NCI-H2196 treated with DMSO at 0.1 percent for 48 hours (cell line): ENCODE measurements around the gene THEM4.
"Not testable (repeated sequence)": the region's sequence is repeated elsewhere in the genome, so short reads cannot be mapped to it uniquely, and the experiment has no call there.

ENCODE experiments used
- DNase-seq: peaks from one replicate; lab custom pipeline; 2025; ENCODE audit not compliant: unreplicated experiment; lab: John Stamatoyannopoulos, UW

Gene THEM4

DNA sequence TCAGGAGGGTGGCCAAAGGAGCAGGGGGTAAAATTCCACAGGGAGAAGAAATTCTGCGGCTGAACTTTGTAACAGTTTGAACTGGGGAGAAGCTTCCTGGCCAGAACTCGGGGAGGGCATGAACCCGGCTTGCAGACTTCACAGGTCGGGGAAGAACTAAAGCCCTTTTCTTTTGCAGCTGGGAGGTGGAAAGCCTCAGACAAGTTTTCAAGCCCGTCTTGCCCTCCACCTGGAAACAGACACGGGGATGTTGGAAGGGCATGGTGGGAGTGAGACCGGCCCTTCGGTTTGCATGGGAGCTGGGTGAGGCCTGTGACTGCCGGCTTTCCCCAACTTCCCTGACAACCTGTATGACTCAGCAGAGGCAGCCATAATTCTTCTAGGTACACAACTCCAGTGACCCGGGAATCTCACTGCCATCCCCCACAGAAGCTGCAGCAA is 11.3 kb downstream of the THEM4 start:
- DNase-seq: no peak

DNA sequence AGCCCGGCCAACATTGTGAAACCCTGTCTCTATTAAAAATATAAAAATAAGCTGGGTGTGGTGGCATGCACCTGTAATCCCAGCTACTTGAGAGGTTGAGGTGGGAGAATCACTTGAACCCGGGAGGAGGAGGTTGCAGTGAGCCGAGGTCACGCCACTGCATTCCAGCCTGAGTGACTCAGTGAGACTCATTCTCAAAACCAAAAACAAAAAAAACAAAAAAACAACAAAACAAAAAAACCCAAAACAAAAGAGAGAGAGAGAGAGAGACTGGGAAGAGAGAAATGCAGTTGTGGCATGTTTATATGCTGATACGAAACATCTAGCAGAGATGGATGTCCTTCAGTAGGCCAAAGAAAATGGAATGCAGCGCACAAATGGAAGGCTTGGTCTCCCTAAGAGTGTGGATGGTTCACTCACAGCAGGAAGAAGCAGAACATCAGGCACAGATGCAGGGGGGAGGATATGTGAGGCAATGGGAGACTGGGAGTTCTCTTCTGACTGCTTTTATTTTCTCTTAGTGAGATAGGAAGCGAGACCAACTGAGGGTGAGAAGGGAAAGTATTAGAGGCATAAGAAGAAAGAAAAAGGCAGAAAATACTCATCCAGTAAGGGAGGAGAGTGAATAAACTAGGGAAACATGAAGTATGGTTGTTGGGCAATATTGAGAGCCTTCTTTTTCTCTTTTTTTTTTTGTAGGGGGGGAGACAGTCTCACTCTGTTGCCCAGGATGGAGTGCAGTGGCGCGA is 16.0 kb downstream of the THEM4 start:
- no peak for DNase-seq

- no peak for DNase-seq
These were observed 17.1 kb downstream of the THEM4 start for GRCh38 chr1:151892190-151892589.

DNA sequence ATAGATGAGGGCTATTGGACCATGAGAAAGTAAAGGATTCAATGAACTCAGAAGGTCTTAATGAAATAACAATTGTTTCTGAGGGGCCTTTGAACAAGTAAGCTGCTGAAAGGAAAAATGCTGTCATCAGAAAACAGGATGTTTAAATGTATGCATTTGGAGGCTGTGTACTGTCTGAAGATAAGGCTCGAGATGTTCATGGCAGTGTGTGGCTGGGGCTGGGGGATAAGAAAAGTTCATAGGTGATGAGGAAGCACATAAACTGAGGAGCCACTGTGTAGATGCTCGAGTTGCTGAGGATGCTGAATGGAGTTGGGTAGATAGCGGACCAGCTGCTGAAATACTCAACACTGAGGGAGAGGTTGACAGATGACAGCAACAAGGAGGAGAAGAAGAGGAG is 17.8 kb downstream of the THEM4 start:
- DNase-seq: no peak

DNA sequence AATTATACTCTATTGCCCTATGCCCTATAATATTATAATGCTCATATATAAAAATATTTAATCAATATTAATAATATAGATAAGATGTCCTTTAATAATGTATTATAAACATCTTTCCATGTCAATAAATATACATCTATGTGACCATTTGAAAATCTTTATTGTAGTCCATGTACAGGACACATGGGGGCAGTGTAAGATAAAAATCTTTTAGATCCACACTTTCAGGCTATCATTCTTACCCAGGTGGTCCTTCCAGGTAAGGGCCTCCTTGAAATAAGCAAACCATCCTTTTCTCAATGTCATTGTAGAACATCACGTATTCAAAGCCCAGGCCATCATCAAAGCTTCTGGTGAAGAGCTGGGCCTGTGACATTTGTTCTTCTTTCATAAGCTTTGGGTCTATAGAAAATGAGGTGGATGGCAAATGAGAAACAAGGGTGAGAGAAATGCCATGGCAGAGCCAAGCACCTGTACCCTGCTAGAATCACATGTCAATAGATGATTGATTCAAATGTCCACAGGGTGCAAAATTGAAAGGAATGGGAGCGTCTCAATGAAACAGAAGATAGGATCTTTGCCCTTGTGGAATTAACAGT is 20.2 kb downstream of the THEM4 start:
- no peak for DNase-seq

DNA sequence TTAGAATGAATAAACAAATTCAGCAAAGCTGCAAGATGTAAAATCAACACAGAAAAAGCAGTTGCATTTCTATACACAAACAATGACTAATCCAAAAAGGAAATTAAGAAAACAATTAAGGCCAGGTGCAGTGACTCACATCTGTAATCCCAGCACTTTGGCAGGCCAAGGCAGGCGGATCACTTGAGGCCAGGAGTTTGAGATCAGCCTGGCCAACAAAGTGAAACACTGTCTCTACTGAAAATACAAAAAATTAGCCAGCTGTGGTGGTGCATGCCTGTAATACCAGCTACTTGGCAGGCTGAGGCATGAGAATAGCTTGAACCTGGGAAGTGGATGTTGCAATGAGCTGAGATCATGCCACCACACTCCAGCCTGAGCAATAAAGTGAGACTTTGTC is 22.3 kb downstream of the THEM4 start:
- no peak for DNase-seq

GRCh38 chr1:151885479-151885878 is 23.8 kb downstream of the THEM4 start:
- no peak for DNase-seq

DNA sequence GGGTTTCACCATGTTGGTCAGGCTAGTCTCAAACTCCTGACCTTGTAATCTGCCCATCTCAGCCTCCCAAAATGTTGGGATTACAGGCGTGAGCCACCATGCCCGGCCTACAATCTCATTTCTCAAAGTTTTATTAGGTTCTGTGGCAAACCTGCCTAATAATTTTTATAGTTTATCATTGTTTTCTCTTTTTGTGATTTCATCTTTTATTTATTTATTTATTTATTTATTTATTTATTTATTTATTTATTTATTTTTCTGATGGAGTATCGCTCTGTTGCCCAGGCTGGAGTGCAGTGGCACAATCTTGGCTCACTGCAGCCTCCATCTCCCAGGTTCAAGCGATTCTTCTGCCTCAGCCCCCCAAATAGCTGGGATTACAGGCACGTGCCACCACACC is 24.4 kb downstream of the THEM4 start:
- not testable (repeated sequence) for DNase-seq

GRCh38 chr1:151884445-151884844 is 24.9 kb downstream of the THEM4 start:
- not testable (repeated sequence) for DNase-seq

DNA sequence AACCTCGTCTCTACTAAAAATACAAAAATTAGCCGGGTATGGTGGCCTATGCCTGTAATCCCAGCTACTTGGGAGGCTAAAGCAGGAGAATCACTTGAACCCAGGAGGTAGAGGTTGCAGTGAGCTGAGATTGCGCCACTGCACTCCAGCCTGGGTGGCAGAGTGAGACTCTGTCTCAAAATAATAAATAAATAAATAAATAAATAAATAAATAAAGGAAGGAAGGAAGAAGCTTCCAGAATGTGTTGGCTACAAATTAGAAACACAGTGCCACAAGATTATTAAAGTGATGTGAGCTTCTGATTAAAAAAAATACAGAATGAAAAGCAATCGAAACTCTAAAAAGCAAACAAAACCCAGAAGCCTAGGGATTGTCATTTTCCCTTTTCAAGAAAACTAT is 25.4 kb downstream of the THEM4 start:
- DNase-seq: not testable (repeated sequence)

DNA sequence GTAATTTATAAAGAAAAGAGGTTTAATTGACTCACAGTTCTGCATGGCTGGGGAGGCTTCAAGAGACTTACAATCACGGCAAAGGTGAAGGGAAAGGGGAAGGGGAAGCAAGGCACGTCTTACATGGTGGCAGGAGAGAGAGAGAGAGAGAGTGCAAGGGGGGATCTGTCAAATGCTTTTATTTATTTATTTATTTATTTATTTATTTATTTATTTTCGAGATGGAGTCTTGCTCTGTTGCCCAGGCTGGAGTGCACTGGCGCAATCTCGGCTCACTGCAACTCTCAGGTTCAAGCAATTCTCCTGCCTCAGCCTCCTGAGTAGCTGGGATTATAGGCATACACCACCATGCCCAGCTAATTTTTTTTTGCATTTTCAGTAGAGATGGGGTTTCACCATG is 26.4 kb downstream of the THEM4 start:
- DNase-seq: not testable (repeated sequence)

GRCh38 chr1:151882466-151882865 is 26.8 kb downstream of the THEM4 start:
- no peak for DNase-seq

DNA sequence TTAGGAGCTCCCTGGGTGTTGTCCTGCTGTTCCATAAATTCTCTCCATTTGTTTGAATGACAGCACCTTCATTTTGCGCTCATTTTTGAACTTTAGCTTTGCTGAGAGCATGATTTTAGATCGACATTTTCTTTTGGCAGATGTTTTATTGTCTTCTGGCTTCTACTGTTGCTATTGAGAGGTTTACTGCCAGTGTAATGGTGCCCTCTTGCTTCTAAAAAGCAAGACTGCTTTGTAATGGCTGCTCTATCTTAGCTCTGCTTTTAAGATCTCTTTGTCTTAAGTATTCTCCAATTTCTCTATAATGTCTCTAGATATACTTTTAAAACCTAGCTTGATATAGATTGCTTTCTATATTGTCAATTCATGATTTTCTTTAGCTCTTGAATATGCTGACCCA is 27.8 kb downstream of the THEM4 start:
- no peak for DNase-seq

GRCh38 chr1:151875419-151876097 is 33.8 kb downstream of the THEM4 start:
- no peak for DNase-seq

GRCh38 chr1:151872776-151873175 is 36.5 kb downstream of the THEM4 start:
- not testable (repeated sequence) for DNase-seq

GRCh38 chr1:151871284-151872030 is 37.9 kb downstream of the THEM4 start:
- no peak for DNase-seq

DNA sequence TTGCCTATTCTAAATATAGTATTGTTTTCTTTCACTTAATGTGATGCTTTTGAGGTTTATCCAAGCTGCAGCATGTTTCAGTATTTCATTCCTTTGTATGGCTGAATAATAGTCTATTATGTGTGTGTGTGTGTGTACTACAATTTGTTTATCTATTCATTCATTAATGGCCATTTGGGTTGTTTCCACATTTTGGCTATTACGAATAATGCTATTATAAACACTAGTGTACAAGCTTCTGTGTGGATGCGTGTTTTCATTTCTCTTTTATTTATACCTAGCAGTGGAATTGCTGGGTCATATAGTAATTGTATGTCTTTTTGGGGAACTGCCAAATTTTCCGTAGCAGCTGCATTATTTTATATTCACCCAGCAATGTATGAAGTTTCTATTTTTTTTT is 40.8 kb downstream of the THEM4 start:
- no peak for DNase-seq

DNA sequence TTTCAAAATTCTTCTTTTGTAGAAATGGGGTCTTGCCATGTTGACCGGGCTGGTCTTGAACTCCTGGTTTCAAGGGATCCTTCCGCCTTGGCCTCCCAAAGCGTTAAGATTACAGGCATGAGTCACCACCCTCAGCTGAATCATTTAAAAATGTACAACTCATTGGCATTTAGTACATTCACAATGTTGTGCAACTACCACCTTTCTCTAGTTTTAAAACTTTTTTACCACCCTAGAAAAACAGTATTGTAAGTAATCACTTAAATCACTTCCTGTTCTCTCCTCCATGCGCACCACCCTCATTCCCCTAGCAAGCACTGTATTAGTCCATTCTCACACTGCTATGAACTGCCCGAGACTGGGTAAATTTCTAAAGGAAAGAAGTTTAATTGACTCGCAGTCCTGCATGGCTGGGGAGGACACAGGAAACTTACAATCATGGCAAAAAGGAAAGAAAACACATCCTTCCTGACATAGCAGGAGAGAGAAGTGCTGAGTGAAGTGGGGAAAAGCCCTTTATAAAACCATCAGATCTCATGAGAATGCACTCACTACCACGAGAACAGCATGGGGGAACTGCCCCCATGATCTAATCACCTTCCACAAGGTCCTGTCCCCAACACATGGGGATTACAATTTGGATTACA is 41.4 kb downstream of the THEM4 start:
- no peak for DNase-seq

- no peak for DNase-seq
These were observed 42.0 kb downstream of the THEM4 start for GRCh38 chr1:151867321-151867720.

GRCh38 chr1:151864411-151864810 is 44.9 kb downstream of the THEM4 start:
- DNase-seq: no peak

GRCh38 chr1:151862604-151863003 is 46.7 kb downstream of the THEM4 start:
- no peak for DNase-seq
